Gastrocnemius medialis (tissue), 4 donors: ENCODE measurements around the gene TTLL10. TPM values are rescaled to one million over a fixed set of nuclear protein-coding genes. Genes with fewer than 3 reads are reported as not detected.

Source experiments
- ATAC-seq, 2 donors: fragments of 150-250 bp; one replicate each; pipeline ENCODE4 v1.9.1; 2016
- DNase-seq, 2 donors: peaks; one replicate each; pipeline ENCODE4 v3.0.0-alpha.2; 2019
- H3K27ac ChIP-seq, 4 donors: fragments of 200-600 bp; sonication (generic); 1 replicate in 1 of 4; 2 replicates in 3 of 4; pipeline ENCODE4 v1.5.1; 2016 to 2018; ENCODE audit warnings: mild to moderate bottlenecking in 2 of 4, moderate library complexity in 1 of 4
- H3K27me3 ChIP-seq, 3 donors: fragments of 200-600 bp; sonication (generic) in 2 of 3; 1 replicate in 1 of 3; 2 replicates in 2 of 3; pipeline versions ENCODE4 v1.5.1 to v1.6.0; 2016 to 2019; ENCODE audit warnings: mild to moderate bottlenecking in 1 of 3, moderate library complexity in 1 of 3
- H3K36me3 ChIP-seq, 2 donors: fragments of 200-600 bp; sonication (generic) in 1 of 2; one replicate each; pipeline ENCODE4 v1.5.1; 2017 to 2018
- H3K4me1 ChIP-seq, 2 donors: fragments of 200-600 bp; sonication (generic) in 1 of 2; one replicate each; pipeline ENCODE4 v1.5.1; 2016 to 2017; ENCODE audit warnings: mild to moderate bottlenecking in 2 of 2
- H3K4me3 ChIP-seq, 4 donors: fragments of 200-600 bp; sonication (generic) in 3 of 4; 1 replicate in 1 of 4; 2 replicates in 3 of 4; pipeline ENCODE4 v1.5.1; 2016 to 2019; ENCODE audit warnings: mild to moderate bottlenecking in 2 of 4
- H3K9me3 ChIP-seq, 3 donors: fragments of 200-600 bp; sonication (generic) in 2 of 3; 1 replicate in 1 of 3; 2 replicates in 2 of 3; pipeline ENCODE4 v1.5.1; 2016 to 2019
- CTCF ChIP-seq, 5 experiments: fragments of 450-650 bp in 3 of 5; fragments of 200-600 bp in 2 of 5; sonication (generic) in 2 of 5; IDR thresholded peaks in 4 of 5; conservative IDR thresholded peaks in 1 of 5; 1 replicate in 4 of 5; 2 replicates in 1 of 5; pipeline ENCODE4 v1.5.1; 2016 to 2019; ENCODE audit warnings: antibody characterized with exemption in 5 of 5, mild to moderate bottlenecking in 3 of 5, moderate library complexity in 3 of 5
- POLR2A ChIP-seq, 2 donors: fragments of 450-650 bp; IDR thresholded peaks; one replicate each; pipeline ENCODE4 v1.6.1; 2017; ENCODE audit warnings: antibody characterized with exemption in 2 of 2, mild to moderate bottlenecking in 2 of 2, moderate library complexity in 2 of 2
- in situ Hi-C, 4 donors: fragments of 200-750 bp; cut with MboI; loops; one replicate each; pipeline versions ENCODE4 v1.15.0 to v1.8.0; 2017; ENCODE audit warnings: low sequenced_read_pairs in 4 of 4
- intact Hi-C: fragments of 100-400 bp; cut with DNase I; formaldehyde crosslinking; loops from one replicate; pipeline ENCODE4 v1.15.1; 2023; ENCODE audit warnings: low total_unique reads
- total RNA-seq, 4 donors: library from RNA; depleted of rRNA; stranded (reverse); fragments of >200 nt; gene quantifications; one replicate each; pipeline versions ENCODE4 v1.1.0 to v1.2.3, GENCODE V29; 2016

The TTLL10 gene
- total RNA-seq, 4 donors from 2014 or later, result 0.13 to 0.16 TPM; not detected in 2

- peaks cover 5 to 7% of the 10 kb centered on the region in 2 donors for H3K4me1 ChIP-seq
- H3K36me3 ChIP-seq, result peaks cover 0 to 4% of the 10 kb centered on the region in 2 donors
- intact Hi-C loops, result no loop called here
- DNase-seq (no peak), ATAC-seq (no peak)
- no peaks in the 10 kb centered on the region for H3K9me3 ChIP-seq
- peaks cover 19 to 33% (median 25%) of the 10 kb centered on the region in 3 donors for H3K27me3 ChIP-seq
- in situ Hi-C loops, result no loop called here
- H3K4me3 ChIP-seq, result no peak overlapping the region
- no peak overlapping the region for H3K27ac ChIP-seq
- TF ChIP-seq CTCF (IDR thresholded peaks at IDR 0.05 in 4 of 5, conservative IDR thresholded peaks at IDR 0.05 in 1 of 5) (no peak), POLR2A (IDR thresholded peaks at IDR 0.05) (no peak)
Measured at GRCh38 chr1:1210726-1211540, 37.3 kb downstream of the TTLL10 start.

GRCh38 chr1:1211541-1212441, 38.1 kb downstream of the TTLL10 start:
- peak overlapping the region in 2 of 4 donors; percentile 31 to 49 for H3K4me3 ChIP-seq
- no peak for TF ChIP-seq POLR2A (IDR thresholded peaks at IDR 0.05)
- no peak for TF ChIP-seq CTCF (IDR thresholded peaks at IDR 0.05 in 4 of 5, conservative IDR thresholded peaks at IDR 0.05 in 1 of 5)
- no peaks in the 10 kb centered on the region for H3K9me3 ChIP-seq
- H3K27me3 ChIP-seq, result peaks cover 14 to 24% (median 17%) of the 10 kb centered on the region in 3 donors
- peak overlapping the region in 1 of 4 donors; percentile 52 for H3K27ac ChIP-seq
- DNase-seq (no peak), ATAC-seq (no peak)
- in situ Hi-C loops, result no loop called here
- H3K36me3 ChIP-seq, result peaks cover 0 to 13% of the 10 kb centered on the region in 2 donors
- peaks cover 4 to 5% of the 10 kb centered on the region in 2 donors for H3K4me1 ChIP-seq
- intact Hi-C loops, result no loop called here

GRCh38 chr1:1212780-1213344, 39.2 kb downstream of the TTLL10 start:
- no peak for TF ChIP-seq POLR2A (IDR thresholded peaks at IDR 0.05)
- no peak for TF ChIP-seq CTCF (IDR thresholded peaks at IDR 0.05 in 4 of 5, conservative IDR thresholded peaks at IDR 0.05 in 1 of 5)
- peak overlapping the region in 3 of 4 donors; percentile 40 to 68 (median 52) for H3K27ac ChIP-seq
- no peaks in the 10 kb centered on the region for H3K9me3 ChIP-seq
- in situ Hi-C loops (no loop called here), intact Hi-C loops (no loop called here)
- H3K27me3 ChIP-seq, result peaks cover 4 to 14% (median 9%) of the 10 kb centered on the region in 3 donors
- ATAC-seq, result peak; percentile 9 to 40
- no peak for DNase-seq
- peaks cover 4 to 5% of the 10 kb centered on the region in 2 donors for H3K4me1 ChIP-seq
- peaks cover 0 to 20% of the 10 kb centered on the region in 2 donors for H3K36me3 ChIP-seq
- H3K4me3 ChIP-seq, result peak overlapping the region in 3 of 4 donors; percentile 24 to 49 (median 31)

GRCh38 chr1:1213345-1214265, 39.9 kb downstream of the TTLL10 start, which contains the start of gene TNFRSF4:
Gene TNFRSF4, minus strand, starts transcription at chr1:1214153. Its CDS starts 26 bp downstream, at chr1:1214127.
- H3K27me3 ChIP-seq, result peaks cover 0 to 6% (median 3%) of the 10 kb centered on the region in 3 donors
- peaks cover 0 to 27% of the 10 kb centered on the region in 2 donors for H3K36me3 ChIP-seq
- TF ChIP-seq POLR2A (IDR thresholded peaks at IDR 0.05) (no peak), CTCF (IDR thresholded peaks at IDR 0.05 in 4 of 5, conservative IDR thresholded peaks at IDR 0.05 in 1 of 5) (no peak)
- in situ Hi-C loops (no loop called here), intact Hi-C loops (no loop called here)
- ATAC-seq (peak in 1 of 2 donors; percentile 36), DNase-seq (no peak)
- H3K27ac ChIP-seq, result peak within 1 kb of the TSS in 3 of 4 donors; percentile 20 to 68 (median 52)
- peaks cover 0 to 4% of the 10 kb centered on the region in 2 donors for H3K4me1 ChIP-seq
- H3K9me3 ChIP-seq, result no peaks in the 10 kb centered on the region
- H3K4me3 ChIP-seq, result peak within 1 kb of the TSS in 3 of 4 donors; percentile 7 to 49 (median 31)
